Globus pallidus (tissue), 1 donor: Measurements from ENCODE around the gene LIPM.

Experiments
- DNase-seq: peaks from one replicate; pipeline ENCODE4 v3.0.0-alpha.2; 2015; ENCODE audit warnings: low spot score

LIPM gene, protein sequence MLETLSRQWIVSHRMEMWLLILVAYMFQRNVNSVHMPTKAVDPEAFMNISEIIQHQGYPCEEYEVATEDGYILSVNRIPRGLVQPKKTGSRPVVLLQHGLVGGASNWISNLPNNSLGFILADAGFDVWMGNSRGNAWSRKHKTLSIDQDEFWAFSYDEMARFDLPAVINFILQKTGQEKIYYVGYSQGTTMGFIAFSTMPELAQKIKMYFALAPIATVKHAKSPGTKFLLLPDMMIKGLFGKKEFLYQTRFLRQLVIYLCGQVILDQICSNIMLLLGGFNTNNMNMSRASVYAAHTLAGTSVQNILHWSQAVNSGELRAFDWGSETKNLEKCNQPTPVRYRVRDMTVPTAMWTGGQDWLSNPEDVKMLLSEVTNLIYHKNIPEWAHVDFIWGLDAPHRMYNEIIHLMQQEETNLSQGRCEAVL

GRCh38 chr10:88802523-88803285 lies at the start of gene LIPM:
LIPM (plus strand) TSS chr10:88802730; CDS start chr10:88802897, 167 bp downstream.
- no peak for DNase-seq

DNA sequence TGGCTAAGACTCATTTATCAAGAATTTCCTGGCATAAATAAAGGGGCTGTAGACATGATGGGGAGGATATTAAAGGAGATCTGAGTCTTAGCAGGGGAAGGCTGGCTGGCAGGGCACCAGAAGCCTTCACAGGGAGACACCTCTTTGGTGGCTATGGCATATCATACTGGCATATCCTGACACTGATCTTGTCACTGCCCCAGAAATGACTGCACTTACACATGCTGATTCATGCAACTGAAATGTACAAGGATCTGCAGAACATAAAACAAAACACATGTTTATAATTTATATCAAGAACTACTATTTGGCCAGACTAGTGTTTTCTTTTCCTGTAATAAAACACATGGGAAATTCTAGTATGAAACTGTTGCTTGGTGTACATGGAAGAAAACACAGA lies 48.2 kb upstream of the LIPM start:
- no peak for DNase-seq

DNA sequence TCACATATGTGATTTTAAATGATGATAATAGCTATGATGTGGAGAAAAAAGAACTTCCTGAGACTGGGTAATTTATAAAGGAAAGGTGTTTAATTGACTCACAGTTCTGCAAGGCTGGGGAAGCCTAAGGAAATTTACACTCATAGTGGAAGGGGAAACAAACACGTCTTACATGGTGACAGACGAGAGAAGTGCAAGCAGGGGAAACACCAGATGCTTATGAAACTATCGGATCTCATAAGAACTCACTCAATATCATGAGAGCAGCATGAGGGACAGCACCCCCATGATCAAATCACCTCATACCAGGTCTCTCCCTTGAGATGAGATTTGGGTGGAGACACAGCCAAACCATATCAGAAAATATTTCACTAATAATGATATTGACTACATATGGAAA lies 46.8 kb upstream of the LIPM start:
- no peak for DNase-seq

DNA sequence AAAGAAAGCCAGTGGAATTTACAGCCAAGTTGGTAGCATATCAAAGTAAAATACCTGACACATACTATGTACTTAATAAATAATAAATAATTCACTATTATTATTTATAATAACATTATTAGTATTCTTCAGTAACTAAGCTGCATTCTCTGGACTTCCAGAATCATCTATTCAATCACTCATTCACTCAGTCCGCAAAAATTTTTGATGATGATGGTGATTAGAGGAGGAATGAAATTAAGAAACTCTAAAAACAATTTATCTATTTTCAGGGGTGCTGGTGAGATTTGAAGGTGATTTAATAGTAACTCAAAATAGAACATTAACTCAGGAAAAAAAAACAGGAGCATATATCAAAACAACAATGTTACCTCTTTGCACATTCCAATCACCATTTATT lies 45.9 kb upstream of the LIPM start:
- no peak for DNase-seq

GRCh38 chr10:88759366-88760101 lies 43.0 kb upstream of the LIPM start, which contains the start of gene LIPN:
LIPN (plus strand) TSS chr10:88760020; CDS start chr10:88761406, 1,386 bp downstream.
- no peak for DNase-seq

DNA sequence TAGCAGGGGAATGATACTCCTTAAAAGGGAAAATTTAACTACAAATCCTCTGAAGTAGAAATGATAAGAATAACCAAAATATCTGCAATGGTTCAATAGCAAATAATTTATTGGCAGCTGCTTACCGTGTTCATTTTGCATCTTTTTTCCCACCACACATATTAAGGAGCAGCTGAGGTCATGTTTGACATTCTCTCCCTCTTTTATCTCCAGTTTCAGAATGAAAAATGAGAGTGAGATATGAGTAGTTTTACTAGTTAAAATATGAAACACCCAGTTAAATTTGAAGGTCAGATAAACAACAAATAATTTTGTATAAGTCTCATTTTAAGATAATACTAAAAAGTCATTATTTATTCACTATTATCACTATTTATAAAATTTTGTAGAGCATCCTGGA lies 39.6 kb upstream of the LIPM start:
- DNase-seq: no peak

- DNase-seq: no peak
Measured at GRCh38 chr10:88763441-88763840, 39.1 kb upstream of the LIPM start.

DNA sequence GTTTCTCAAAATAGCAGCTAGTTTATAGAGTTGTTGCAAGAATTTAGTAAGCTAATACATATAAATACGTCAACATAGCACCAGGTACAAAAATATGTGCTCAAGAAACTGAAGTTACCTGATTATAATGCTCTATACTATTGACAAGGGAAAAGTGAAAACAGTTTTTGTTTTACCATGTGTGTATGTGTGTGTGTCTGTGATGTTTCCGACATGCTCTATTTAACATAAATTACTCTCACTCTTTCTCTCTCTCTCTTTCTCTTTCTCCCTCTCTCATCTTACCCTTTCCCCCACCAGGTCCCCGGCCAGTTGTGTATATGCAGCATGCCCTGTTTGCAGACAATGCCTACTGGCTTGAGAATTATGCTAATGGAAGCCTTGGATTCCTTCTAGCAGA lies 38.4 kb upstream of the LIPM start:
- DNase-seq: no peak

GRCh38 chr10:88765816-88766215 lies 36.7 kb upstream of the LIPM start:
- no peak for DNase-seq

DNA sequence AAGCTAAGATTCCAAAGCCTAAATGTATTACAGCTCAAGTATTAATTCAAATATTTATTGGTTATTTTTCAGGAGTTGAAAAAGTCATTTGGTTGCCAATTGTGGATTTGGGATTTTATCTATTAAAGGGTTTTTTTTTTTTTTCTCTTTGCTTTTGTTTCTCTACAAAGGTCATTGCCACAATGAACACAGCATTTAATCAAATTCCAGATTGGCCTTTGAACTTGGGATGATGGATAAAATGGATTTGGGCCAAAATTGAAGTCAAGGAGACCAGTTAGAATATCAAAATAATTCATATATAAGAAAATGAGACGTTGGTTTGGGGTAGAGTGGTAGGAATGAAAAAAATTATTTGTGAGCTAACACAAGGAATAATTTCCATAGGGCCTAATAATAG lies 33.1 kb upstream of the LIPM start:
- DNase-seq: no peak

DNA sequence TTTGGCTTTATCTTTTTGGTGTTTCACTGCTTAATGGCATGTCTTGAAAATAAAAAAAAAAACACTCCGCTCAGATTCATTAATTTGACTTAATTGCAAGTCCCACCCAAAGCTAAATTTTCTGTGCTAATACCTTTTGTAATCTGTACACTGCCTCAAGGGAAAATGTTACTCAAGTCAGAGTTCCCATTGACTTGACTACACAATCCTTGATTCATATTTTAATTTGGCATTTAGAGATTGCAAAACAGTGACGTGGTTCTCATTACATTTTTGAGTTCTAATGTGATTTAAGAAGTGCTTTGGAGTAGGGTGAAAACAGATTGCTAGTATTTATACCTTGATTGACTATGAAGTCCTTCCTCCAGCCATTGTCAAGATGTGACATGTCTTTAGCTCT lies 21.3 kb upstream of the LIPM start:
- no peak for DNase-seq

GRCh38 chr10:88782222-88782621 lies 20.3 kb upstream of the LIPM start:
- no peak for DNase-seq

DNA sequence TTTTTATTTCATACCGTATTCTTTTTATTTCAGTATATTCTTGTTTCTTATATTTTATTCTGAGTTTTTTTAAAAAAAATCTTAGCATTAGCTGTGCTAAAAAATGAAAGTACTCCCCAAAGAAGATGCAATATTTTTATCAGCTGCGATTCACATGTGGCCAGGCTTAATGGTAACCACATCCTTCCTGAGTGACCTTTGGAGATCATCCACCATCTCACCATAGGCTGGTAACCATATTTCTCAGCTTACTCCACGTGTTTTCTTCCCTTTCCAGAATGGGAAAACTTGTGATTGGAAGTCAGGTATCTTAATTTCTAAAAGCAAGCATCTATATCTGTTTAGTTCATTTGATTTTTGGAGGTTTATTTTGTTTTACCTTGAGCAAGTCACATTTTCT lies 18.8 kb upstream of the LIPM start:
- DNase-seq: no peak

DNA sequence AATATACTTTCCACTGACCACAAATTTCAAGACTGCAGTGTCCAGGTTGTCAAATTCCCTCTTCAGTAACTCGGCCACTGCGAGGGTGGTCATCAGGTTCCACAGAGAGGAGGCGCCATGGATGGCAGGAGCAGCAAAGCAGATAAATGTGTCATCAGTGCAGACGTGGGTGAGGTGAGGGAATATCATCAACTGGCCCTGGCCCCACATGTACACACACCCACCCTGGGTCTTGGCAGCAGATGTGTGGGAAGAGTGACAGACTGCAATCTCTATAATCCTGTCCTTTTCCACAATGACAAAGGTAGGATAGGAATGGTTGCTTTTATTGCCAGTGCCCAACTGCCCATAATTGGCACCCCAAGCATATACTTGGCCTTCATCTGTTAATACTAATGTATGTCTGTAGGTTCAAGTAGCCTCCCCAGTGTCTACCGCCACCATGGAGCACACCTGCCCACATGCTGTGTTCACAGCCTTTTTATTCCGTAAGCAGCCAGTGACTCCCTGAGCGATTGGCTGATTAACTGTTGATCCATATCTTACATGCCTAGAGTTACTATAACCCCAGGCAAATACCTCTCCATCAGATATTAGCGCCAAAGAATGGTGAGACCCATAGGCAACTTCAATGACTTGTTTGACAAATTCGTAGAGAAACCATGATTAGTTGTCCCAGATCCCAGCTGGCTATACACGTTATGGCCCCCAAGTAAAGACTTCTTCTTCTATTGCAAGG lies 16.3 kb upstream of the LIPM start:
- no peak for DNase-seq

DNA sequence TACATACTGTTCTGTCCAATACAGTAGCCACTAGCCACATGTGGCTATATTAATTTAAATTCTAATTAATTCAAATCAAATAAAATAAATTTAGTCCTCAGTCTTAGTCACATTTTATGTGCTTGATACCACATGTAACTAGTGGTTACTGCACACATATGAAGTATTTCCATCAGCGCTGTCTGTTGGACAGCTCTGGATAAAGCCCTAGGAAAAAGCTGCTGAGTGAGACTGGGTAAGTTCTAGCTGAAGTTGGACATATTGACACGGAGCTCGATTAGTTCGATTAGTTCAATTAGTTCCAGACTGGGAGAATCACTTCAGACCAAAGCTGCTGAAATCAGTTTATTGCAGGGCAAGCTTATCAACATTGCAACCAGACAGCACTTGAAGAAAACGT lies 15.1 kb upstream of the LIPM start:
- DNase-seq: no peak

- no peak for DNase-seq
Measured at GRCh38 chr10:88788924-88789323, 13.6 kb upstream of the LIPM start.

DNA sequence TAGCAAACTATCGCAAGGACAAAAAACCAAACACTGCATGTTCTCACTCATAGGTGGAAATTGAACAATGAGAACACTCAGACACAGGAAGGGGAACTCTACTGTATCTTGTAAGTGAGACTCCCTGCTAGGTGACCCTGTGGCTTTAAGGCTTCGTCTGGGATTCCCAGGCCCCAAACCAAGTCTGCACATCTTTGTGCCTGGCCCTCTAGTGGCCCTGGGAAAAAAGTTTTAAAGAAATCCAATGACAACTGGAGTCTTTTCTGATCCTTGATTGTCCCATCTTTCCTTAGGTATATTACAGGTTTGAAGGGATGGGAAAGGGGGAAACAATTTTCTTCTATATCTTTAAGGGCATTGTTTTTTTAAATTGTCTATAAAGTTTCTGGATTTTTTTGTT lies 10.6 kb upstream of the LIPM start:
- DNase-seq: no peak

GRCh38 chr10:88792661-88793060 lies 9.9 kb upstream of the LIPM start:
- peak; percentile 61 for DNase-seq

- no peak for DNase-seq
Measured at GRCh38 chr10:88793712-88794299, 8.7 kb upstream of the LIPM start.

GRCh38 chr10:88794731-88795130 lies 7.8 kb upstream of the LIPM start:
- no peak for DNase-seq
